ENCODE measurements around the gene KIF18B.

The KIF18B gene

DNA sequence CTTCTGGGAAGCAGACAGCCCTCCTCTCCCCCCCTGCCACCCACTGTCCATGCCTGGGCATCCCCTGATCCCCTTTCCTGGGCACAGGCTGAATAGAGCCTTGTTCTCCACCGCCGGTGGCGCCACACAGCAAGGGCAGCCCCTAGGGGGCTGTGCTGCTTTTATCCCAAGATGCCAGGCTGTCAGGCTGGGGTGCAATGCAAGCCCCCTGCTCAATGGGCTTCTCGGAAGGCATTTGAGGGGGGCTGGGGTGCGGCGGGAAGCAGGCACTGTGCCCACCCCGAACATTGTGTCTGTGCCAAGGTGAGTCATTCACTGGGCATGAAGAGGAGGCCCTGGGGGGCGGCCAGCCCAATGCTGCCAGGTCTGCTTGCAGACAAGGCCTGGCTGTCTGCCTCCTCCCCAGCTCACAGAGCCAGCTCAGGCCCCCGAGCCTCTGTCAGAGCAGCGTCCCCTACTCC is 30.8 kb downstream of the KIF18B start:
- DNase-seq = no peak

DNA sequence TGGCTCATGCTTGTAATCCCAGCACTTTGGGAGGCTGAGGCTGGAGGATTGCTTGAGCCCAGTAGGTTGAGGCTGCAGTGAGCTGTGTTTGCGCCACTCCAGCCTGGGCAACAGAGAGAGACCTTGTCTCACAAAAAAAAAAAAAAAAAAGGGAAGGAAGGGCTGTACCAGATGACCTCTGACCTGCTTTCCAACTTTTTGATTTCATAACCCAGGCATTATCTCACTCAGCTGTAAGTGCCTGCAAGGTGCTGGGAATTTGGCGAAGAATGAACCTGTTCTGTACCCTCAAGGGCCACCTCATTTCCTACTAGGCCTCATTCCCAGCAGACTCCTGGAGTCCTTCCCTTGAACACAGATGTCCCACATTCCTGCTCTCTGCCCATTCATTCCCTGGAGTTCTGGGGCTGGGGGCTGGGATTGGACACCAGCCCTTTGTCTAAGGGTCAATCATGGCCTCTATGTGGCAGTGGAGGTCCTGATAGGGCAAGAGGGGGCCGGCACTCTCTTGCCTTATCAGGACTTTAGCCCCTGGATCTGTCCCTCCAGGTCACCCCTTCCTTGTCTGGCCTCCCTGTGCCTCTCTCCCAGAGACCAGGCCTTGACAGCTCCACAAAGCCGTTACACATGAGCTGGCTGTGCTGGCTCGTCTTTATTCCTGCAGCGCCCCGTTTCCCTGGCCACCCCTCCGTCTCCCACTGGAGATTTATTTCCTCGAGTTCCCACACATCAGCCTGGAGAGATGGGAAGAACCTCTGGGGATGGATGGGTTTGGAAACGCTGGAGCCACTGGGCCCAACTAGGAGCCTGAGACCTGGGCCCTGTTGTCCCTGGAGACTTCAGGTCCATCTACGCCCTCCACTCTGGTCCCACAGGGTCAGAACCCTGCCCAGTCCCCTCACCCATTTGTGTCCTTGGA is 31.5 kb downstream of the KIF18B start:
- no peak for DNase-seq

- DNase-seq = no peak
Observed at GRCh38 chr17:44915321-44915726, 32.2 kb downstream of the KIF18B start, which contains the start of gene GFAP. TSS of gene GFAP (minus strand) at chr17:44915500. CDS start at chr17:44915486, 14 bp downstream.

GRCh38 chr17:44914698-44915271 is 32.8 kb downstream of the KIF18B start:
- DNase-seq = no peak

DNA sequence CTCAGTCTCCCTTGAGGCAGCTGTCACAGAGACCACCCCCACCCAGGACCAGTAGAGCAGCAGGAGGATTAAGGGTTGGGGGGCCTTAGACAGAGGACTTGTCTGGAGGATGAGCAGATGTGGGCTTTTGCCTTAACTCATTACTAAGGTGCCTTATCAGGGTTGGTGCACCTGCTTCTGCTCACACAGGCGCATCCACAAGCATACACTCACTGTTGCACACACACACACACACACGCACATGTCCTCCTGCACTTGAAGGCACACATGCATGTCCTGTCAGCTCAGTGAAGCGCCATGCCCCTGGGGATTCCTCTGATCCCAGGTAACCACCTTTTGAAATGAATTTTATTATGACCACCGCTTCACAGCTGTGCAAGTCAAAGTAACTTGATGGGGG is 33.4 kb downstream of the KIF18B start:
- DNase-seq = no peak

GRCh38 chr17:44913676-44914075 is 33.9 kb downstream of the KIF18B start:
- no peak for DNase-seq

GRCh38 chr17:44912763-44913544 is 34.6 kb downstream of the KIF18B start:
- no peak for DNase-seq

DNA sequence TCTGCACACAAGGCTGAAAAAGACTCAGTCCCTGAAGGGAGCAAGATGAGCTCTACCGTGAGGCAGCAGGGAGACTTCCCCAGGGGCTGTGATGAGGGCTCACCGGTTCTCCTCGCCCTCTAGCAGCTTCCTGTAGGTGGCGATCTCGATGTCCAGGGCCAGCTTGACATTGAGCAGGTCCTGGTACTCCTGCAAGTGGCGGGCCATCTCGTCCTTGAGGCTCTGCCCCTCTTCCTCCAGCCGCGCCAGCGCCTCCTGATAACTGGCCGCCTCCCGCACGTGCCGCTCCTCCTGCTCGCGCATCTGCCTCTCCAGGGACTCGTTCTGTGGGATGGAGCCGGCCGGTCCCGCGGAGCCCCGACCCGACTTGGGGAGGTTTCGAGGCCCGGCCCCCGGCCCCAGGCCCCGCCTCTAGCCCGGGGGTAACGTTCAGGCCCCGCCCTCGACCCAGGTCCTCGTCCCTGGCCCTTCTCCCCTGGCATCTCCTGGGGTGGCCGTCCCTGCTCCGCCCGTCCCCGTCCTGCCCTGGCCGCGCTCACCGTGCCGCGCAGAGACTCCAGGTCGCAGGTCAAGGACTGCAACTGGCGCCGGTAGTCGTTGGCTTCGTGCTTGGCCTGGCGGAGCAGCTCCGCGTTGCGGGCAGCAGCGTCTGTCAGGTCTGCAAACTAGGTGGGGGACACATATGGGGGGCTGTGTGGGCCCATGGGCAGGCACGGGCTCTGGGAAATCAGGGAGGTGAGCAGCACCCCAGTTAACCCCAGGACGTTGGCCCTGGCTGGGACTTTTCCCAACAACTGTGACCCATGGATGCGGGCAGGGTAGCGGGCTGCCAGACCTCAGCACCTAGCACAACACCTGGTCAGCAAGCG is 36.2 kb downstream of the KIF18B start:
- peak; percentile 72 for DNase-seq

GRCh38 chr17:44910231-44911106 is 37.1 kb downstream of the KIF18B start:
- DNase-seq = no peak

GRCh38 chr17:44909681-44910144 is 37.9 kb downstream of the KIF18B start:
- no peak for DNase-seq

DNA sequence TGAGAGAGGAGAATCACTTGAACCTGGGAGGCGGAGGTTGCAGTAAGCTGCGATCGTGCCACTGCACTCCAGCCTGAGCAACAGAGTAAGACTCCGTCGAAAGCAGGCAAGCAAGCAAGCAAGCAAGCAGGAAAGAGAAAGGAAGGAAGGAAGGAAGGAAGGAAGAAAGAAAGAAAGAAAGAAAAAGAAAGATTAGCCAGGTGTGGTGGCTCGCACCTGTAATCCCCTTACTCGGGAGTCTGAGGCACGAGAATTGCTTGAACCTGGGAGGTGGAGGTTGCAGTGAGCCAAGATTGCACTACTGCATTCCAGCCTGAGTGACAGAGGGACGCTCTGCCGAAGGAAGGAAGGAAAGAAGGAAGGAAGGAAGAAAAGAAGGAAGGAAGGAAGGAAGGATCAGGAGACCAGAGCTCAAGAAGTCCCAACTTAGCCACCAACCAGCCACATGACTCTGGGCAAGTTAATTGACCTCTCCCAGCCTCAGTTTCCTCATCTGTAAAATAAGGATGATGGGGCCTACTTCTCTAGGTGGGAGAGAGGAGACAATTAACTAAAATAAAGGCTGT is 38.7 kb downstream of the KIF18B start:
- no peak for DNase-seq

- no peak for DNase-seq
Observed at GRCh38 chr17:44907729-44908470, 39.7 kb downstream of the KIF18B start.

GRCh38 chr17:44906763-44907728 is 40.5 kb downstream of the KIF18B start:
- no peak for DNase-seq

DNA sequence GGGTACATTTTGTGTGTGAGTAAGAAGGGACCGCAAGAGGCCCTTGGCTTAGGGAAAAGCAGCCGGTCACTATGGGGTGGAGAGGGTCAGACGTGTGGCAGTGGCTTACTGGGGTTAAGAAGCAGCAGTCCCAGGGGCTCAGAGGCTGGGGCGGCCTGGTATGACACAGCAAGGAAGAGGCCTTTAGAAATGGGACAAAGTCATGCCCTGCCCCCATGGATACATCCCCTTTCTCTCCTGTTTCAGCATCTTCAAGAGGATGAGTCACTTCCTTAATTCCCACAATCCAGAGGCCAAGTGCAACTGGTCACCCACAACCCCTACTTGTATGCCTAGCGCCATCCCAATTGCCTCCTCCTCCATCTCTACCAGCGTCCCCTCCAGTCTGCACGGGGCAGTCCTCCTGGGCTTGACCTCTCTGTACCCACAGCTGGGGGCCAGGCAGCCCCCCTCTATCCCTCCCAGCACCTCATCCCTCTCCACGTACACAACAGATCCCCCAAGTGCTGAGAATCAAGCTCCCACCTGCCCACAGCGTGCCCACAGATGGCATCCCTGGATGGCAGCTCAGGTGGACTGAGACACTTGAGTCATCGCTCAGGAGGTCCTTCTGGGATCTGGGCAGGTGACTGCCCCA is 41.4 kb downstream of the KIF18B start:
- no peak for DNase-seq

- no peak for DNase-seq
Observed at GRCh38 chr17:44905006-44906000, 42.3 kb downstream of the KIF18B start.

- DNase-seq = no peak
Observed at GRCh38 chr17:44904001-44904984, 43.3 kb downstream of the KIF18B start.

All from RPMI8226 (cell line).